DOHH2 (cell line): ENCODE measurements around the gene HSPB2.
A peak's percentile ranks its signal among the peaks of the same experiment; 100 is the strongest.

ENCODE experiments used
- H3F3A ChIP-seq: fragments of 200-600 bp; sonication (generic), shearing (Covaris generic); 2 replicates; pipeline ENCODE4 v1.6.0; 2016; ENCODE audit warnings: antibody characterized with exemption, mild to moderate bottlenecking; ENCODE audit not compliant: control insufficient read depth, insufficient read depth
- H3K27ac ChIP-seq: fragments of 200-600 bp; sonication (generic); 2 replicates; pipeline ENCODE4 v1.5.1; 2014; ENCODE audit warnings: low read depth, mild to moderate bottlenecking, low read length, moderate library complexity
- H3K27me3 ChIP-seq: fragments of 200-600 bp; sonication (generic); 2 replicates; pipeline ENCODE4 v1.6.1; 2014; ENCODE audit warnings: mild to moderate bottlenecking, low read length, mixed read lengths; ENCODE audit not compliant: control insufficient read depth
- H3K36me3 ChIP-seq: fragments of 200-600 bp; sonication (generic); 2 replicates; pipeline ENCODE4 v1.6.1; 2014; ENCODE audit warnings: mild to moderate bottlenecking, low read length, moderate library complexity, mixed read lengths; ENCODE audit not compliant: control insufficient read depth
- H3K4me1 ChIP-seq: fragments of 200-600 bp; sonication (generic); 2 replicates; pipeline ENCODE4 v1.6.1; 2014; ENCODE audit warnings: mild to moderate bottlenecking, low read length, mixed read lengths; ENCODE audit not compliant: control insufficient read depth
- H3K4me2 ChIP-seq: fragments of 200-600 bp; sonication (generic); 2 replicates; pipeline ENCODE4 v1.6.0; 2014; ENCODE audit warnings: mild to moderate bottlenecking, low read length, moderate library complexity
- H3K4me3 ChIP-seq: fragments of 200-600 bp; sonication (generic); 2 replicates; pipeline ENCODE4 v1.5.1; 2014; ENCODE audit warnings: mild to moderate bottlenecking, low read length, mixed read lengths
- H3K79me2 ChIP-seq: fragments of 200-600 bp; sonication (generic); 2 replicates; pipeline ENCODE4 v1.6.1; 2014; ENCODE audit warnings: mild to moderate bottlenecking, low read length, mixed read lengths; ENCODE audit not compliant: control insufficient read depth
- H3K9me2 ChIP-seq: fragments of 200-600 bp; sonication (generic); replicated peaks from 2 replicates; pipeline ENCODE4 v1.6.1; 2014; ENCODE audit warnings: mild to moderate bottlenecking, low read length, mixed read lengths; ENCODE audit not compliant: control insufficient read depth
- H3K9me3 ChIP-seq: fragments of 200-600 bp; sonication (generic); 2 replicates; pipeline ENCODE4 v1.6.1; 2014; ENCODE audit warnings: antibody characterized with exemption, low read length, mixed read lengths; ENCODE audit not compliant: control insufficient read depth, insufficient read depth
- H4K20me1 ChIP-seq: fragments of 200-600 bp; sonication (generic); 2 replicates; pipeline ENCODE4 v1.6.0; 2014; ENCODE audit warnings: low read depth, mild to moderate bottlenecking, antibody characterized with exemption, low read length, moderate library complexity; ENCODE audit not compliant: control insufficient read depth, insufficient read depth
- CTCF ChIP-seq: fragments of 200-600 bp; sonication (generic); IDR thresholded peaks from one replicate; pipeline ENCODE4 v1.5.1; 2014; ENCODE audit warnings: antibody characterized with exemption, mild to moderate bottlenecking, low read depth, low read length; ENCODE audit not compliant: poor library complexity, severe bottlenecking
- EZH2phosphoT487 ChIP-seq: fragments of 200-600 bp; sonication (generic); IDR thresholded peaks from 2 replicates; pipeline ENCODE4 v1.6.1; 2017; ENCODE audit warnings: borderline replicate concordance, mild to moderate bottlenecking, antibody characterized with exemption, low read length, moderate library complexity, mixed read lengths

Gene HSPB2

GRCh38 chr11:111937844-111938243 is 25.3 kb downstream of the HSPB2 start:
- no peak for TF ChIP-seq EZH2phosphoT487
- TF ChIP-seq CTCF = no peak
- H3K79me2 ChIP-seq = no peaks in the 10 kb centered on the region
- H3K4me3 ChIP-seq = peak overlapping the region; percentile 73
- H3K27me3 ChIP-seq = peaks cover 11% of the 10 kb centered on the region
- no peaks in the 10 kb centered on the region for H3K9me2 ChIP-seq
- no peaks in the 10 kb centered on the region for H3K9me3 ChIP-seq
- no peaks in the 10 kb centered on the region for H4K20me1 ChIP-seq
- H3K4me2 ChIP-seq = peak overlapping the region; percentile 66
- peaks cover 41% of the 10 kb centered on the region for H3K4me1 ChIP-seq
- H3K27ac ChIP-seq = no peak overlapping the region
- no peaks in the 10 kb centered on the region for H3K36me3 ChIP-seq
- peaks cover 9% of the 10 kb centered on the region for H3F3A ChIP-seq

GRCh38 chr11:111938687-111939160 is 26.2 kb downstream of the HSPB2 start:
- Histone ChIP-seq H3K79me2 (no peaks in the 10 kb centered on the region), H3K4me3 (peak overlapping the region; percentile 73), H3K4me2 (peak overlapping the region; percentile 66), H3K27me3 (peaks cover 11% of the 10 kb centered on the region), H3K9me3 (no peaks in the 10 kb centered on the region), H3K27ac (no peak overlapping the region), H3K4me1 (peaks cover 41% of the 10 kb centered on the region), H3F3A (peaks cover 9% of the 10 kb centered on the region), H4K20me1 (no peaks in the 10 kb centered on the region), H3K9me2 (no peaks in the 10 kb centered on the region), H3K36me3 (no peaks in the 10 kb centered on the region)
- TF ChIP-seq EZH2phosphoT487 = no peak
- TF ChIP-seq CTCF = no peak

GRCh38 chr11:111939836-111940604 is 27.5 kb downstream of the HSPB2 start:
- Histone ChIP-seq H3K9me2 (no peaks in the 10 kb centered on the region), H4K20me1 (no peaks in the 10 kb centered on the region), H3F3A (peaks cover 9% of the 10 kb centered on the region), H3K4me3 (no peak overlapping the region), H3K79me2 (no peaks in the 10 kb centered on the region), H3K36me3 (no peaks in the 10 kb centered on the region), H3K27ac (no peak overlapping the region), H3K27me3 (peaks cover 11% of the 10 kb centered on the region), H3K9me3 (no peaks in the 10 kb centered on the region), H3K4me1 (peaks cover 41% of the 10 kb centered on the region), H3K4me2 (no peak overlapping the region)
- TF ChIP-seq EZH2phosphoT487 (no peak), CTCF (no peak)
